ENCODE data around the gene SUDS3. TPM values are rescaled to one million over a fixed set of nuclear protein-coding genes. Genes with fewer than 3 reads are reported as not detected.

SUDS3 gene
- total RNA-seq, 2 donors from 2014 or later, result 46.2 to 48.2 TPM

GRCh38 chr12:118391836-118392235, 15.5 kb downstream of the SUDS3 start:
- no peak for ATAC-seq (ENCODE audit: insufficient number of reproducible peaks, low FRiP score, low read depth)
- Histone ChIP-seq H3K4me3 (no peak overlapping the region), H3K27me3 (replicated peaks; ENCODE audit: insufficient read depth) (no peaks in the 10 kb centered on the region), H3K9me3 (no peaks in the 10 kb centered on the region), H3K36me3 (peaks cover 70% of the 10 kb centered on the region), H3K27ac (no peak overlapping the region), H3K4me1 (ENCODE audit: control insufficient read depth in 1 of 2, low read depth in 2 of 2) (no peaks in the 10 kb centered on the region)
- TF ChIP-seq CTCF (IDR thresholded peaks at IDR 0.05), result no peak
- DNase-seq (ENCODE audit: low spot score), result no peak

GRCh38 chr12:118397708-118398440, 21.5 kb downstream of the SUDS3 start:
- TF ChIP-seq CTCF (IDR thresholded peaks at IDR 0.05), result no peak
- no peaks in the 10 kb centered on the region for H3K4me1 ChIP-seq (ENCODE audit: control insufficient read depth in 1 of 2, low read depth in 2 of 2)
- no peaks in the 10 kb centered on the region for H3K9me3 ChIP-seq
- H3K4me3 ChIP-seq, result no peak overlapping the region
- H3K27ac ChIP-seq, result no peak overlapping the region
- DNase-seq (ENCODE audit: low spot score), result no peak
- no peaks in the 10 kb centered on the region for H3K27me3 ChIP-seq (replicated peaks; ENCODE audit: insufficient read depth)
- no peak for ATAC-seq (ENCODE audit: insufficient number of reproducible peaks, low FRiP score, low read depth)
- peaks cover 47% of the 10 kb centered on the region for H3K36me3 ChIP-seq

GRCh38 chr12:118398524-118398923, 22.2 kb downstream of the SUDS3 start:
- Histone ChIP-seq H3K4me3 (no peak overlapping the region), H3K27ac (no peak overlapping the region), H3K27me3 (replicated peaks; ENCODE audit: insufficient read depth) (no peaks in the 10 kb centered on the region), H3K4me1 (ENCODE audit: control insufficient read depth in 1 of 2, low read depth in 2 of 2) (no peaks in the 10 kb centered on the region), H3K9me3 (no peaks in the 10 kb centered on the region), H3K36me3 (peaks cover 51% of the 10 kb centered on the region)
- ATAC-seq (ENCODE audit: insufficient number of reproducible peaks, low FRiP score, low read depth) (no peak), DNase-seq (ENCODE audit: low spot score) (no peak)
- no peak for TF ChIP-seq CTCF (IDR thresholded peaks at IDR 0.05)

GRCh38 chr12:118398940-118399339, 22.6 kb downstream of the SUDS3 start:
- TF ChIP-seq CTCF (IDR thresholded peaks at IDR 0.05), result no peak
- H3K9me3 ChIP-seq, result no peaks in the 10 kb centered on the region
- H3K4me1 ChIP-seq (ENCODE audit: control insufficient read depth in 1 of 2, low read depth in 2 of 2), result no peaks in the 10 kb centered on the region
- peaks cover 51% of the 10 kb centered on the region for H3K36me3 ChIP-seq
- no peak overlapping the region for H3K27ac ChIP-seq
- no peak for ATAC-seq (ENCODE audit: insufficient number of reproducible peaks, low FRiP score, low read depth)
- DNase-seq (ENCODE audit: low spot score), result no peak
- no peaks in the 10 kb centered on the region for H3K27me3 ChIP-seq (replicated peaks; ENCODE audit: insufficient read depth)
- H3K4me3 ChIP-seq, result no peak overlapping the region

GRCh38 chr12:118402251-118402650, 25.9 kb downstream of the SUDS3 start:
- H3K9me3 ChIP-seq, result no peaks in the 10 kb centered on the region
- H3K4me1 ChIP-seq (ENCODE audit: control insufficient read depth in 1 of 2, low read depth in 2 of 2), result no peaks in the 10 kb centered on the region
- H3K36me3 ChIP-seq, result peaks cover 52% of the 10 kb centered on the region
- no peak overlapping the region for H3K27ac ChIP-seq
- no peak for TF ChIP-seq CTCF (IDR thresholded peaks at IDR 0.05)
- peak; percentile 46 for ATAC-seq (ENCODE audit: insufficient number of reproducible peaks, low FRiP score, low read depth)
- H3K4me3 ChIP-seq, result no peak overlapping the region
- no peak for DNase-seq (ENCODE audit: low spot score)
- H3K27me3 ChIP-seq (replicated peaks; ENCODE audit: insufficient read depth), result no peaks in the 10 kb centered on the region
